Endothelial cell of umbilical vein (primary cell): ENCODE results near the gene TSSK1B. TPM values are rescaled to one million over a fixed set of nuclear protein-coding genes. Genes with fewer than 3 reads are reported as not detected.

Experiments used
- BruUV-seq: library from RNA; stranded (reverse); fragments of 400-500 nt; replicated peaks from 2 replicates; lab custom pipeline; 2021; lab: Mats Ljungman, UMichigan
- CTCF ChIA-PET: fragments of 300-600, 350-600 bp; sonication (Branson Sonifier 250); formaldehyde crosslinking; loops from one replicate; lab custom pipeline; 2021; ENCODE audit warnings: antibody characterized with exemption, inconsistent platforms; lab: Charles Lee
- POLR2A ChIA-PET: fragments of 300-600, 350-600 bp; sonication (Branson Sonifier 250); formaldehyde crosslinking; loops from one replicate; lab custom pipeline; 2021; ENCODE audit warnings: antibody characterized with exemption, inconsistent platforms; lab: Charles Lee
- DNase-seq: peaks from one replicate; pipeline ENCODE4 v3.0.0-alpha.2; 2011; ENCODE audit warnings: low read depth, low spot score
- FAIRE-seq: peaks from 2 replicates; lab custom pipeline; 2011; peaks lifted over from hg19 to GRCh38; lab: Jason Lieb, UNC
- H2AFZ ChIP-seq: 2 replicates; pipeline ENCODE4 v1.6.0; 2012; ENCODE audit warnings: low read depth, low read length, control low read depth, inconsistent platforms
- H3K27ac ChIP-seq: 2 replicates; pipeline ENCODE4 v1.5.1; 2011; ENCODE audit warnings: low read depth, mild to moderate bottlenecking, control low read depth, low read length, moderate library complexity; ENCODE audit not compliant: insufficient read depth
- H3K27me3 ChIP-seq, 2 experiments: 2 replicates each; pipeline versions ENCODE4 v1.6.0 to v1.6.1; 2011; ENCODE audit warnings: low read length in 2 of 2, mixed read lengths in 1 of 2; ENCODE audit not compliant: control insufficient read depth in 2 of 2, insufficient read depth in 2 of 2
- H3K36me3 ChIP-seq, 2 experiments: 2 replicates in 1 of 2; 3 replicates in 1 of 2; pipeline ENCODE4 v1.5.1; 2011; ENCODE audit warnings: low read length in 2 of 2, mild to moderate bottlenecking in 1 of 2, moderate library complexity in 1 of 2; ENCODE audit not compliant: control insufficient read depth in 2 of 2, insufficient read depth in 2 of 2; ENCODE audit errors: extremely low read depth in 1 of 2
- H3K4me1 ChIP-seq: 3 replicates; pipeline ENCODE4 v1.5.1; 2011; ENCODE audit warnings: mild to moderate bottlenecking, low read length; ENCODE audit not compliant: control insufficient read depth, insufficient read depth; ENCODE audit errors: extremely low read depth
- H3K4me2 ChIP-seq: 2 replicates; pipeline ENCODE4 v1.6.1; 2011; ENCODE audit warnings: low read length, control low read depth, mixed read lengths; ENCODE audit not compliant: insufficient read depth
- H3K4me3 ChIP-seq, 3 experiments: fragments of 200-600 bp in 1 of 3; sonication (generic), shearing (Covaris generic) in 1 of 3; replicated peaks in 1 of 3; 2 replicates each; pipeline ENCODE4 v1.5.1; 2011 to 2016; ENCODE audit warnings: control low read depth in 3 of 3, low read length in 3 of 3, mild to moderate bottlenecking in 2 of 3, inconsistent platforms in 1 of 3, low read depth in 1 of 3, moderate library complexity in 1 of 3; ENCODE audit not compliant: insufficient read depth in 1 of 3
- H3K79me2 ChIP-seq: 2 replicates; pipeline ENCODE4 v1.6.0; 2012; ENCODE audit warnings: low read length, inconsistent platforms; ENCODE audit not compliant: control insufficient read depth, insufficient read depth
- H3K9ac ChIP-seq: replicated peaks from 2 replicates; pipeline ENCODE3; 2011; ENCODE audit warnings: low read length, control low read depth; ENCODE audit not compliant: insufficient read depth; ENCODE audit errors: extremely low read depth
- H3K9me1 ChIP-seq: replicated peaks from 3 replicates; pipeline ENCODE4 v1.6.0; 2011; ENCODE audit warnings: mild to moderate bottlenecking, low read length; ENCODE audit not compliant: control insufficient read depth, insufficient read depth; ENCODE audit errors: extremely low read depth
- H3K9me3 ChIP-seq: replicated peaks from 2 replicates; pipeline ENCODE4 v1.5.1; 2012; ENCODE audit warnings: low read length, inconsistent platforms; ENCODE audit not compliant: control insufficient read depth, insufficient read depth
- H4K20me1 ChIP-seq: replicated peaks from 2 replicates; pipeline ENCODE3; 2011; ENCODE audit warnings: mild to moderate bottlenecking, low read length; ENCODE audit not compliant: control insufficient read depth, insufficient read depth; ENCODE audit errors: extremely low read depth
- CTCF ChIP-seq, 2 donors: IDR thresholded peaks; 1 replicate in 1 of 2; 2 replicates in 1 of 2; pipeline ENCODE4 v1.5.1; 2011; ENCODE audit warnings: low read length in 2 of 2, mild to moderate bottlenecking in 2 of 2, moderate library complexity in 2 of 2, control low read depth in 1 of 2, inconsistent platforms in 1 of 2, low read depth in 1 of 2; ENCODE audit not compliant: insufficient read depth in 1 of 2; ENCODE audit errors: extremely low read depth in 1 of 2
- EZH2 ChIP-seq: IDR thresholded peaks from 2 replicates; pipeline ENCODE4 v1.6.1; 2012; ENCODE audit warnings: borderline replicate concordance, low read depth, mild to moderate bottlenecking, moderate library complexity, low read length, inconsistent platforms; ENCODE audit not compliant: severe bottlenecking
- FOS ChIP-seq: IDR thresholded peaks from 2 replicates; pipeline ENCODE4 v1.6.1; 2011; ENCODE audit warnings: mild to moderate bottlenecking, low read length, moderate library complexity, borderline replicate concordance; ENCODE audit not compliant: insufficient read depth
- GATA2 ChIP-seq: IDR thresholded peaks from 2 replicates; pipeline ENCODE4 v1.7.0; 2011; ENCODE audit warnings: low read depth, mild to moderate bottlenecking, moderate library complexity, mixed read lengths, low read length; ENCODE audit not compliant: insufficient read length, insufficient read depth
- JUN ChIP-seq: IDR thresholded peaks from 2 replicates; pipeline ENCODE4 v1.6.1; 2011; ENCODE audit warnings: borderline replicate concordance, low read depth; ENCODE audit not compliant: insufficient read length, insufficient read depth
- MAX ChIP-seq: IDR thresholded peaks from 2 replicates; pipeline ENCODE4 v1.6.1; 2011; ENCODE audit not compliant: insufficient read depth, insufficient read length
- MYC ChIP-seq: IDR thresholded peaks from one replicate; pipeline ENCODE4 v1.6.1; 2011; ENCODE audit warnings: mild to moderate bottlenecking, low read depth, low read length
- POLR2A ChIP-seq: IDR thresholded peaks from 2 replicates; pipeline ENCODE4 v1.6.1; 2012; ENCODE audit warnings: low read depth, mild to moderate bottlenecking, control low read depth, low read length
- POLR2AphosphoS5 ChIP-seq: IDR thresholded peaks from 2 replicates; pipeline ENCODE4 v1.6.1; 2012; ENCODE audit warnings: low read depth, mild to moderate bottlenecking, control low read depth, low read length, moderate library complexity; ENCODE audit not compliant: insufficient read depth
- dilution Hi-C: fragments of 300-500 bp; cut with MboI; formaldehyde crosslinking; loops from one replicate; pipeline ENCODE4 v1.15.0; 2019; ENCODE audit warnings: low sequenced_read_pairs; ENCODE audit not compliant: extremely low pct_ligation_motif_present
- intact Hi-C: fragments of 100-400 bp; cut with micrococcal nuclease; formaldehyde crosslinking; loops from one replicate; pipeline ENCODE4 v1.10.0; 2022
- polyA plus RNA-seq, 4 experiments: library from polyadenylated mRNA; depleted of rRNA in 3 of 4; stranded (reverse) in 3 of 4; unstranded in 1 of 4; fragments of >200 nt; gene quantifications; 2 replicates each; pipeline versions ENCODE4 v1.2.1 to v1.2.3, GENCODE V29; 2011 to 2012; ENCODE audit warnings: missing spikeins in 1 of 4
- total RNA-seq: library from RNA; stranded (reverse); gene quantifications from 2 replicates; pipeline ENCODE4 v1.2.3, GENCODE V29; 2021

Gene TSSK1B
- total and polyA plus RNA-seq, 2 donors (not counting 3 experiments of a cell fraction or from before 2014, with no cell fraction given) = 0.03 TPM; not detected in 1

GRCh38 chr5:113478691-113479090 is 43.9 kb upstream of the TSSK1B start:
- dilution Hi-C loops = no loop called here
- no peak for TF ChIP-seq EZH2
- TF ChIP-seq FOS = no peak
- TF ChIP-seq GATA2 = no peak
- no peak for TF ChIP-seq MAX
- no peak for TF ChIP-seq JUN
- no peak for TF ChIP-seq POLR2A
- TF ChIP-seq MYC = no peak
- Histone ChIP-seq H3K79me2 (no peaks in the 10 kb centered on the region), H3K4me2 (no peak overlapping the region), H3K4me1 (no peaks in the 10 kb centered on the region), H2AFZ (no peak overlapping the region), H3K9me3 (no peaks in the 10 kb centered on the region), H4K20me1 (peaks cover 2% of the 10 kb centered on the region), H3K4me3 (no peak overlapping the region), H3K27me3 (peaks cover 0 to 7% of the 10 kb centered on the region in 2 experiments), H3K9me1 (no peaks in the 10 kb centered on the region), H3K9ac (no peak overlapping the region), H3K36me3 (no peaks in the 10 kb centered on the region), H3K27ac (no peak overlapping the region)
- ChIA-PET POLR2A (no interaction called here), CTCF (no interaction called here)
- intact Hi-C loops = no loop called here
- FAIRE-seq (no peak), DNase-seq (no peak)
- no TSS peak for BruUV-seq

- Histone ChIP-seq H3K27me3 (peaks cover 0 to 4% of the 10 kb centered on the region in 2 experiments), H3K4me1 (no peaks in the 10 kb centered on the region), H3K9me1 (no peaks in the 10 kb centered on the region), H3K9me3 (no peaks in the 10 kb centered on the region), H4K20me1 (no peaks in the 10 kb centered on the region), H2AFZ (no peak overlapping the region), H3K27ac (no peak overlapping the region), H3K9ac (no peak overlapping the region), H3K36me3 (no peaks in the 10 kb centered on the region), H3K4me2 (no peak overlapping the region), H3K4me3 (no peak overlapping the region), H3K79me2 (no peaks in the 10 kb centered on the region)
- TF ChIP-seq CTCF (IDR thresholded peaks at IDR 0.05; ENCODE audit: extremely low read depth in 1 of 2, insufficient read depth in 1 of 2, low read depth in 1 of 2, low read length in 2 of 2) = no peak
- no peak for TF ChIP-seq EZH2
- no peak for TF ChIP-seq POLR2AphosphoS5
- TF ChIP-seq FOS = no peak
- no peak for TF ChIP-seq POLR2A
- no peak for TF ChIP-seq MAX
- no peak for TF ChIP-seq JUN
- TF ChIP-seq GATA2 = no peak
- no peak for TF ChIP-seq MYC
- DNase-seq = no peak
- CTCF ChIA-PET = interaction anchor here (1.9 kb wide), 1 partner anchor 138 kb away, joined by 4 read pairs; no protein-coding TSS in a partner anchor
- intact Hi-C loops = no loop called here
- no peak for FAIRE-seq
- no TSS peak for BruUV-seq
- POLR2A ChIA-PET = no interaction called here
- dilution Hi-C loops = no loop called here
Observed at GRCh38 chr5:113474100-113474728, 39.4 kb upstream of the TSSK1B start.
